Endothelial cell of umbilical vein (primary cell): ENCODE results near the gene RPL41.

Source experiments
- EZH2 ChIP-seq: IDR thresholded peaks from 2 replicates; pipeline ENCODE4 v1.6.1; 2012; ENCODE audit warnings: borderline replicate concordance, low read depth, mild to moderate bottlenecking, moderate library complexity, low read length, inconsistent platforms; ENCODE audit not compliant: severe bottlenecking
- MAX ChIP-seq: IDR thresholded peaks from 2 replicates; pipeline ENCODE4 v1.6.1; 2011; ENCODE audit not compliant: insufficient read depth, insufficient read length
- MYC ChIP-seq: IDR thresholded peaks from one replicate; pipeline ENCODE4 v1.6.1; 2011; ENCODE audit warnings: mild to moderate bottlenecking, low read depth, low read length
- POLR2A ChIP-seq: IDR thresholded peaks from 2 replicates; pipeline ENCODE4 v1.6.1; 2012; ENCODE audit warnings: low read depth, mild to moderate bottlenecking, control low read depth, low read length
- POLR2AphosphoS5 ChIP-seq: IDR thresholded peaks from 2 replicates; pipeline ENCODE4 v1.6.1; 2012; ENCODE audit warnings: low read depth, mild to moderate bottlenecking, control low read depth, low read length, moderate library complexity; ENCODE audit not compliant: insufficient read depth
- TF ChIP-seq, protein P1 (sequence below), 2 donors: IDR thresholded peaks; 1 replicate in 1 of 2; 2 replicates in 1 of 2; pipeline ENCODE4 v1.5.1; 2011; ENCODE audit warnings: low read length in 2 of 2, mild to moderate bottlenecking in 2 of 2, moderate library complexity in 2 of 2, control low read depth in 1 of 2, inconsistent platforms in 1 of 2, low read depth in 1 of 2; ENCODE audit not compliant: insufficient read depth in 1 of 2; ENCODE audit errors: extremely low read depth in 1 of 2

DNA sequence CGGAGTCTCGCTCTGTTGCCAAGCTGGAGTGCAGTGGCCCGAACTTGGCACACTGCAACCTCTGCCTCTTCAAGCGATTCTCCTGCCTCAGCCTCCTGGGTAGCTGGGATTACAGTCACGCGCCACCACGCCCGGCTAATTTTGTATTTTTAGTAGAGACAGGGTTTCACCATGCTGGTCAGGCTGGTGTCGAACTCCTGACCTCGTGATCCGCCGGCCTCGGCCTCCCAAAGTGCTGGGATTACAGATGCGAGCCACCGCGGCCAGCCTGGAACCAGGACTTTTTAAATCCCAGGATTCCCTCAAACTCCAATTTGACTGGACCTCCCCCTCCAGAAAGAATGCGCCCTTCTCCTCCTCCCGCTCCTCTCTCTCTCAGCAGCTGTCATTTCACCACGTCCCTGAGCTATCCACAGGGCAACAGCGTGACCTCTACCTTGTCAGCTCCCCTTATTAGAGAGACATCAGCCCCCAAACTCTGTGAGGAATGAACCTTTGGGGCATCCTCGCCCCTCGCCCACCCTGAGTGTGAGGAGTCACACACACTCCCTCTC, 13.6 kb downstream of the RPL41 start:
- TF ChIP-seq MAX = no peak
- TF ChIP-seq, protein P1, sequence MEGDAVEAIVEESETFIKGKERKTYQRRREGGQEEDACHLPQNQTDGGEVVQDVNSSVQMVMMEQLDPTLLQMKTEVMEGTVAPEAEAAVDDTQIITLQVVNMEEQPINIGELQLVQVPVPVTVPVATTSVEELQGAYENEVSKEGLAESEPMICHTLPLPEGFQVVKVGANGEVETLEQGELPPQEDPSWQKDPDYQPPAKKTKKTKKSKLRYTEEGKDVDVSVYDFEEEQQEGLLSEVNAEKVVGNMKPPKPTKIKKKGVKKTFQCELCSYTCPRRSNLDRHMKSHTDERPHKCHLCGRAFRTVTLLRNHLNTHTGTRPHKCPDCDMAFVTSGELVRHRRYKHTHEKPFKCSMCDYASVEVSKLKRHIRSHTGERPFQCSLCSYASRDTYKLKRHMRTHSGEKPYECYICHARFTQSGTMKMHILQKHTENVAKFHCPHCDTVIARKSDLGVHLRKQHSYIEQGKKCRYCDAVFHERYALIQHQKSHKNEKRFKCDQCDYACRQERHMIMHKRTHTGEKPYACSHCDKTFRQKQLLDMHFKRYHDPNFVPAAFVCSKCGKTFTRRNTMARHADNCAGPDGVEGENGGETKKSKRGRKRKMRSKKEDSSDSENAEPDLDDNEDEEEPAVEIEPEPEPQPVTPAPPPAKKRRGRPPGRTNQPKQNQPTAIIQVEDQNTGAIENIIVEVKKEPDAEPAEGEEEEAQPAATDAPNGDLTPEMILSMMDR (IDR thresholded peaks at IDR 0.05; ENCODE audit: extremely low read depth in 1 of 2, insufficient read depth in 1 of 2, low read depth in 1 of 2, low read length in 2 of 2) = no peak
- TF ChIP-seq POLR2AphosphoS5 = no peak
- no peak for TF ChIP-seq POLR2A
- TF ChIP-seq MYC = no peak
- TF ChIP-seq EZH2 = no peak
